ENCODE results near the gene INTU. TPM values are rescaled to one million over a fixed set of nuclear protein-coding genes. Genes with fewer than 3 reads are reported as not detected.
"Not testable (repeated sequence)": the region's sequence is repeated elsewhere in the genome, so short reads cannot be mapped to it uniquely, and the experiment has no call there.

The INTU gene
- polyA plus RNA-seq, 1 donor = 31.6 TPM

GRCh38 chr4:127642169-127642568 lies 9.4 kb downstream of the INTU start:
- no peak for DNase-seq

GRCh38 chr4:127643791-127644190 lies 11.0 kb downstream of the INTU start:
- DNase-seq = no peak

- no peak for DNase-seq
Measured at GRCh38 chr4:127648061-127648460, 15.3 kb downstream of the INTU start.

DNA sequence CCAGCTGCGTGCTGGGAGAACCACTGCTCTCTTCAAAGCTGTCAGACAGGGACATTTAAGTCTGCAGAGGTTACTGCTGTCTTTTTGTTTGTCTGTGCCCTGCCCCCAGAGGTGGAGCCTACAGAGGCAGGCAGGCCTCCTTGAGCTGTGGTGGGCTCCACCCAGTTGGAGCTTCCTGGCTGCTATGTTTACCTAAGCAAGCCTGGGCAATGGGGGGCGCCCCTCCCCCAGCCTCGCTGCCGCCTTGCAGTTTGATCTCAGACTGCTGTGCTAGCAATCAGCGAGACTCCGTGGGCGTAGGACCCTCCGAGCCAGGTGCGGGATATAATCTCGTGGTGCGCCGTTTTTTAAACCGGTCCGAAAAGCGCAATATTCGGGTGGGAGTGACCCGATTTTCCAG lies 22.8 kb downstream of the INTU start:
- DNase-seq = not testable (repeated sequence)

DNA sequence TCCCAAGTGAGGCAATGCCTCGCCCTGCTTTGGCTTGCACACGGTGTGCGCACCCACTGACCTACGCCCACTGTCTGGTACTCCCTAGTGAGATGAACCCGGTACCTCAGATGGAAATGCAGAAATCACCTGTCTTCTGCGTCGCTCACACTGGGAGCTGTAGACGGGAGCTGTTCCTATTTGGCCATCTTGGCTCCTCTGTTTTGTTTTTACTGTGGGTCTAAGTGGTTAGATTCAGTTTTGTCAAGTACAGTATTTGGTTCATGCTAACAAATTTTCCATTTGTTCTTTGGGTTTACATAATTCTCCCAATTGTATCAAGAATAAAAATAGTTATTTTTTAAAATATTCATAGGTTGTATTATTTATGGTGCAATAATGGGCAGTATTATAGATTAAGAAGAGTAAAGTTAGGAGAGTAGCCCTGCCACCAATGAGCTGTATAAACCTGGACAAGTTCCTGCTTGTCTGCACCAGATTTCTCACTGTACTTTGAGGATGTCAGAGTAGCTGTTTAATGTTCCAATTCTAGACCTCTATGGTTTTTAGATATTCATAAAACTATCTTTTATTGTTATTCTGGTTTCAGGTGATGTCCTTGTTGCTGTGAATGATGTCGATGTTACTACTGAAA lies 23.4 kb downstream of the INTU start:
- DNase-seq = no peak

DNA sequence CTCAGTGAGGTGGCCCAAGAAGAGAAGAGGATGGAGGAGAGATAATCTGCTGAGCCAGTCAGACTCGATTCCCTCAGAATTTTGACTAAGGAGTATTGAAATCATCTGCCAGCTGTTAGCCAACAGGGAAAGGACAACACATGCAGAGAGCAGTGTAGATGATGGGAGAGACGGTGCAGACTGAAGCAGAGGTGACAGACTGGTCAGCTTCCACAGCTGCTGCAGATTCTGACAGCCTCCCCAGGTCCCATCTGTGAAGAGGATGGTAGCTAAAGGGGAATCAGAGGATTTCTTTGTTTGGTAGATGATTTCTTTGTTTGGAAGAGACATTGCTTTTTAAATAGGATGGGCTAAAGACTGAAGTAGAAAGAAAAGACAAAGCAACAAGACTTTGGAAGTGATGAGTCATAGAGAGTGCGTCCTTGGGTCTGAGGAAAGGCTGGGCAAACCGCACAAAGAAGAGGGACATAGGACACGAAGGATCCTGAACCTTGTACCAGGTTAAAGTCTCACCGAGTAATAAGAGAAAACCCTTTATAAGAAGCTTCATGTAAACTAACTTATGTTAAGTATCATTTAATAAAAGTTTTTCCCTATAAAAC lies 27.6 kb downstream of the INTU start:
- DNase-seq = no peak

DNA sequence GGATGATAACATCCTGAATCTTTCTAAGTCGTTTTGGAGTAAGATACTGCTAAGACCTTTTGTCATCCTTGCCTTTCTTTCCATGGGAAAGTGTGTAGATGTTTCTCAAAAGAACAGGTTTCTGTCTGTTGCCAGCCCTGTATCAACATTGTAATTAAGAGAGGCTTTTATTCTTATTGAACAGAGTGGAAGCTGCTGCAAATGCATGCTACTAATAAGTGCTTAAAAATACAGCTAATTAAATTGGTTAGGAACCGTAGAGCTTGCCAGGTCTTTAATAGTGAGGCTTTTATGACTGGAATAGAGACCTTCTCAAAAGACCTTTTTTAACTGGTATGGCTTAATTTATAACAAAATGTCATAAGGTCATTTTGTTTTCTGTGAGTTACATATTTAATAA lies 34.4 kb downstream of the INTU start:
- DNase-seq = no peak

DNA sequence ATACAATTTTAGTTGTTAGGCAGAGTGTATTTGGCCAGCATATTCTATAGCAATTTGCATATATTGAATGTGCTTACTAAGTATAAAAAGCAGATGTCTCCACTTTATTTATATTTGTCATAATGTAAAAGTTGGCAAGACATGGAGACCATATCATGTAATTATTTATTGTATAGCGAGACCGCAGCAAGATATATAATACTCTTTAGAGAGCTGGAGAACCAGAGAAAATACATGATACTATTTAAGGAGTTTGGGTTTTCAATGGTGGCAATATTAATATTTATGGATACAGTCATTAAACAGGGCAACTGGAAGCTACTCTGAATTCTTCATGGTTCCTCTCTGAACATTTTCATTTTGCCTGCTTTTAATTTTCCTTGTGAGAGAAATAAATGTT lies 35.0 kb downstream of the INTU start:
- DNase-seq = no peak

DNA sequence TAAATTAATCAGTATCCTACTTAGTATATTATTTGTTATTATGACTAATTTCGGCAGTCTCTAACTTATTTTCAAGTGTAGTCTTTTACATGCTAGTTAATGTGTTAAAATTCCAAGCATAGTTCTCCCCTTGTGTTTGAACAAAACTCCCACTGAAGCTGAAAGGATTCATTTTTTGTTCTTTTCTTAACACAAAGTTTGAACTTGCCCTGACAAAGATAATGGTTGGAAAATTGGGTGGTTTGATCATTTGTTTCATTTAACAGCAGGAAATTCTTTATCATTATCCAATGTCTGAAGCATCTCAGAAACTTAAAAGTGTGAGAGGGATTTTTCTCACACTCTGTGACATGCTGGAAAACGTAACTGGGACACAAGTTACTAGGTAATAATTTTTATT lies 36.0 kb downstream of the INTU start:
- no peak for DNase-seq

- DNase-seq = no peak
Measured at GRCh38 chr4:127669691-127670090, 36.9 kb downstream of the INTU start.

DNA sequence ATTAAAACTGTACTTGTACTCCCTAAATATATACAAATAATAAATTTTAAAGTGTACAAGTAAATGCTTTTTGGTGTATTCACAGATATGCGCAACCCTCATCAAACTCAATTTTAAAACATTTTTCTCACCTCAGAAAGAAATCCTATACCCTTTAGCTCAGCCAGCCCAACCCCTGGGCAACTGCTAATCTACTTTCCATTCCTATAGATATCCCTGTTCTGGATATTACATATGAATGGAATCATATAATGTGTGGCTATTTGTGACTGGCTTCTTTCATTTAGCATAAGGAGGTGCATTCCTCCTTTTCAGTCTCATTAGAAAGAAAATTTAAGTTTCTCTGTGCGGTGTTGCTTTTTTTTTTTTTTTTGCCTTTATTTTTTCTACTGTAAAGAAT lies 39.4 kb downstream of the INTU start:
- no peak for DNase-seq

DNA sequence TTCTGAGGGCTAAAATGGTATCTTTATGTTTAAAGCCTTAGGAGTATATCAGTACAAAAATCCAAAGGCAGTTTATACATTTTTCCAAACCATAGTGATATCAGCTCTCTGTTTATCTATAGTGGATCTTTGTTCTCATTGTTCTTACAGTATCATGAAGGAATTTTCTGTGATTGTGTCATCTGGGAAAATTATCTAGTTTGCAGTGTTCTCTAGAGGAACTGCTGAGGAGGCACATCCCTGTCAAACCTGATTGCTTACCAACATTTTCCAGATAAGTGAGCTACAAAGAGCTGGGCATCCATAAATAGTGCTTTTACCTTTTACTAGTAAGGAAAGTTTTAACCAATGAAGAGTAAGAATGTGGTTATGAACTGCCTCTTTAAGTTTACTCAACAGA lies 52.5 kb downstream of the INTU start:
- no peak for DNase-seq

DNA sequence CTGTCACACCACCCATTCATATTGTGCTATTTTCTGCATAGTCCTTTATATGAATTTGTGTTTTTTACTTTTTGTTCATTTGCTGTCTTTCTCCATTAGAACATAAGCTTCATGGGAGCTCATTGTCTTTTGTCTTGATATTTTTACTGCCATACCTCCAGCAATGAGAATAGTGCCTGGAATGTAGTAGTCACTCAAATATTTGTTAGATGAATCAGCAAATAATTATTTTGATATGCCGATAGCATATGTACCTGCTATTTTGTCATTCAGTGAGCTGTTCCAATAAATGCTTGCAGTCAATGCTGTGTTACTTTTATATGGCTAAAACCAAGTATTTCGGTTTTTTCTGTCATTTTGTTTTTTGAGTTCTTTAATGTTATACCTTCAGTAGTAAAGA lies 53.9 kb downstream of the INTU start:
- DNase-seq = no peak

- DNase-seq = no peak
Measured at GRCh38 chr4:127687580-127687979, 54.8 kb downstream of the INTU start.

- DNase-seq = no peak
Measured at GRCh38 chr4:127698789-127699200, 66.0 kb downstream of the INTU start.

DNA sequence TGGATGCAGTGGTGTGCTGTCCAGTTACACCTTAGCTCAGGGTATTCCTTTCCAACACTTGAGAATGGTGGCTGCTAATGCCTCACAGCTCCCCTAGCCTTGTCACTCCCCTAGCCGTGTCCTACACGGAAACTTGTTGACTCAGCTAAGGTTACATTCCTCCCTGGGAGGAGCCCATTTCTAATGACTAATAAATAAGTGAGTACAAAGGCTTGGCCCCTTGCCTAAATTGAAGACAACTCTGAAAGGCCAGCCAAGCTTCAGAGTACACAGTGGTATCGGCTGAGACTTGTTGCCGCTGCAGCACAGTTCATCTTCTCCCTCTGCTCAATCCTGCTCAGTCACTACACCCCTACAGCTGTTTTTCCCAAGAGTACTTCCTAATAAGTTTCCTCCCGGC lies 76.2 kb downstream of the INTU start:
- peak; percentile 24 for DNase-seq

DNA sequence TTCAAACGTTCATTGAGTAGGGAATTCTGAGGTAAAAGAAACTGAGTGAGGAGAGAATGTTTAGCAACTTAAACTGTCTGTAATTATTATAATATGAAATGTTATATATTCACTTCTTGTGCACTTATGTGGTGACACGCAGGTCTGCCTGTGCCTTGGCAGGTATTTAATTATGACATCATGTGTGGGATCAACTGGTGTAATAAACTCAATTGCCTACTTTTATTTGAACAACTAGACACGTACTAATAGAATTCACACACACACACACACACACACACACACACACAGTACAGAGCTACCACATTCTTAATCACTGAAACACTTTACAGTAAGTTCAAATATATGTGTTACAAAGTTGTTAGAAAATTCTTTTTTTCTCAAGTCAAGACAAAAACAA lies 76.7 kb downstream of the INTU start:
- DNase-seq = no peak

DNA sequence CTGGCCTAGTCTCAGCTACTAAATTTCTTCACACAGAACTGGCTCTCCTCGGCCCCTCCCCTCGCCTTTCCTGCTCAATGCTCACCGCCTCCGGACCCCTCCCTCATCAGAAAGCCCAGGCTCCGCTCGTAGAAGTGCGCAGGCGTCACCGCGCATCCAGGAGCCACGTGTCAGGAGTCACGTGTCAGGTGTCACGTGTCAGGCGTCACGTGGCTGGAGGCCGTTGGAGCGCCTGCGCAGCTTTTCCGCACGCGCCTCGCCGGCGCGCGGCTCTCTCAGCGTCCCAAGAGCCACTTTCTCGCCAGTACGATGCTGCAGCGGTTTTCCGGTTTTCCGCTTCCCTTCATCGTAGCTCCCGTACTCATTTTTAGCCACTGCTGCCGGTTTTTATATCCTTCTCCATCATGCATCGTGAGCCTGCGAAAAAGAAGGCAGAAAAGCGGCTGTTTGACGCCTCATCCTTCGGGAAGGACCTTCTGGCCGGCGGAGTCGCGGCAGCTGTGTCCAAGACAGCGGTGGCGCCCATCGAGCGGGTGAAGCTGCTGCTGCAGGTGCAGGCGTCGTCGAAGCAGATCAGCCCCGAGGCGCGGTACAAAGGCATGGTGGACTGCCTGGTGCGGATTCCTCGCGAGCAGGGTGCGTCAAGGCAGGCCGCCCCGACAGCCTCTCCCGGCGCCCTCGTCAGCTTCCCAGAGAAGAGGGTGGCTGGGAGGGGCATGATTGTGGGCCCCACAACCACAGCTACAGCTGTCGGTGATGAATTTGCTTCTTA lies 97.6 kb downstream of the INTU start, which contains the start of gene SLC25A31:
TSS of gene SLC25A31 (plus strand) at position 259 of the 772 bp plus-strand sequence. CDS start at position 405, 146 bp downstream.
- no peak for DNase-seq

- no peak for DNase-seq
Measured at GRCh38 chr4:127731406-127731805, 98.6 kb downstream of the INTU start.

- DNase-seq = peak; percentile 28
Measured at GRCh38 chr4:127732623-127733328, 100.0 kb downstream of the INTU start.

DNA sequence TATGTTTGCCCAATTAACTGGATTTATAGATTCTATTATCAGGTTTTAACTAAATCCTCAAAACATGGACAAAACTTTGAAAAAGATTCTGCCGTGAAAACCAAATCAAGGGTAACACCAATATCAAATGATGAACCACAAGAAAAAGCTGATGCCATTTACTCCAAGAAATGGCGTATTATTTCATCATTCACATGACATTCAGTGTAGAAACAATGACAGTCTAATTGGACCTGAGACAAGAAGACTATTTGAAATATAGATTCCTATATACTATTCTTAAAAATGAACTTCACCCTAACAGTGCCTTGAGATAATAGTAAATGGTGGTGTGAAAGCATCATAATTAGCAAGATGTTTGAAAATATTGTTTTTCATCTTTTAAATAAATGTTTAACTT lies 102.2 kb downstream of the INTU start:
- no peak for DNase-seq

GRCh38 chr4:127737295-127737694 lies 104.5 kb downstream of the INTU start:
- DNase-seq = no peak

- DNase-seq = no peak
Measured at GRCh38 chr4:127741247-127741646, 108.5 kb downstream of the INTU start.
